Prostate gland (tissue), 2 donors: ENCODE data around the gene NAV2.

Source experiments
- POLR2A ChIP-seq: fragments of 450-650 bp; IDR thresholded peaks from one replicate; pipeline ENCODE4 v1.6.1; 2016; ENCODE audit warnings: antibody characterized with exemption, mild to moderate bottlenecking
- POLR2AphosphoS5 ChIP-seq: sonication (generic); formaldehyde crosslinking; IDR thresholded peaks from one replicate; pipeline ENCODE4 v1.6.1; 2017; ENCODE audit warnings: antibody characterized with exemption
- TF ChIP-seq, protein P1 (sequence below), 4 experiments: fragments of 200-600 bp in 2 of 4; fragments of 450-650 bp in 2 of 4; sonication (generic) in 2 of 4; IDR thresholded peaks; 1 replicate in 3 of 4; 2 replicates in 1 of 4; pipeline ENCODE4 v1.5.1; 2016 to 2019; ENCODE audit warnings: antibody characterized with exemption in 4 of 4, mild to moderate bottlenecking in 2 of 4, moderate library complexity in 2 of 4

DNA sequence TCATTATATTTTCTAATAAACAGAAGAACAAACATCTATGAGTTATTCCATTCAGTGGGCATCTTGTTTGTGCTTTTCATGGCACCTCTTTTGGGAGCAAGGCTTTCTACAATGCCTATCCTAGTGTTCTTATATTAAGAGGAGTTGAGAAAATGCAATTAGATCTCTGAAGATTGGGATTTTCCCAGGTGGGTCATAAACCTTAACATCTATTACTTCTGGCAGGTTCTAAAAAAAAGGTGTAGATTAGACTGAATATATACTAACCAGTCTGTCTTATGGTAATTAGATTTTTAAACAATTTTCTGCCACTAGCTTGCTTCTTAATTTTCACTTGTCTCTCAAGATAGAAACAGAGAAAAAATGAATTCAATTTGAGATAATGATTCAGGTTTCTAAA, 128.3 kb downstream of the NAV2 start:
- no peak for TF ChIP-seq POLR2AphosphoS5
- TF ChIP-seq, protein P1, sequence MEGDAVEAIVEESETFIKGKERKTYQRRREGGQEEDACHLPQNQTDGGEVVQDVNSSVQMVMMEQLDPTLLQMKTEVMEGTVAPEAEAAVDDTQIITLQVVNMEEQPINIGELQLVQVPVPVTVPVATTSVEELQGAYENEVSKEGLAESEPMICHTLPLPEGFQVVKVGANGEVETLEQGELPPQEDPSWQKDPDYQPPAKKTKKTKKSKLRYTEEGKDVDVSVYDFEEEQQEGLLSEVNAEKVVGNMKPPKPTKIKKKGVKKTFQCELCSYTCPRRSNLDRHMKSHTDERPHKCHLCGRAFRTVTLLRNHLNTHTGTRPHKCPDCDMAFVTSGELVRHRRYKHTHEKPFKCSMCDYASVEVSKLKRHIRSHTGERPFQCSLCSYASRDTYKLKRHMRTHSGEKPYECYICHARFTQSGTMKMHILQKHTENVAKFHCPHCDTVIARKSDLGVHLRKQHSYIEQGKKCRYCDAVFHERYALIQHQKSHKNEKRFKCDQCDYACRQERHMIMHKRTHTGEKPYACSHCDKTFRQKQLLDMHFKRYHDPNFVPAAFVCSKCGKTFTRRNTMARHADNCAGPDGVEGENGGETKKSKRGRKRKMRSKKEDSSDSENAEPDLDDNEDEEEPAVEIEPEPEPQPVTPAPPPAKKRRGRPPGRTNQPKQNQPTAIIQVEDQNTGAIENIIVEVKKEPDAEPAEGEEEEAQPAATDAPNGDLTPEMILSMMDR (IDR thresholded peaks at IDR 0.05), result no peak
- no peak for TF ChIP-seq POLR2A
